Stimulated activated CD4-positive, alpha-beta T cell treated with anti-CD3 and anti-CD28 coated beads, Interleukin-12 subunit alpha, Interleukin-12 subunit beta, amount 100 ng/mL, for 24 hours (primary cell): ENCODE measurements around the gene SLC25A45.
"Not testable (repeated sequence)": the region's sequence is repeated elsewhere in the genome, so short reads cannot be mapped to it uniquely, and the experiment has no call there.

ENCODE experiments used
- DNase-seq, 2 experiments: peaks; one replicate each; pipeline ENCODE4 v3.0.0-alpha.2; 2020; ENCODE audit warnings: low read depth in 2 of 2

The SLC25A45 gene

GRCh38 chr11:65362966-65363365 is 19.5 kb downstream of the SLC25A45 start:
- DNase-seq, result no peak

- DNase-seq, result no peak
Observed at GRCh38 chr11:65362320-65362931, 20.0 kb downstream of the SLC25A45 start.

- no peak for DNase-seq
Observed at GRCh38 chr11:65357856-65358356, 24.5 kb downstream of the SLC25A45 start.

- no peak for DNase-seq
Observed at GRCh38 chr11:65356394-65356972, 26.0 kb downstream of the SLC25A45 start.

- no peak for DNase-seq
Observed at GRCh38 chr11:65355776-65356393, 26.6 kb downstream of the SLC25A45 start.

- DNase-seq, result peak in 1 of 2 experiments; percentile 41
Observed at GRCh38 chr11:65355013-65355775, 27.3 kb downstream of the SLC25A45 start.

GRCh38 chr11:65354265-65355012 is 28.0 kb downstream of the SLC25A45 start, which contains the start of gene TIGD3:
TIGD3 (plus strand) TSS chr11:65354751; CDS start chr11:65355809, 1,058 bp downstream.
- DNase-seq, result peak; percentile 89 to 98

- no peak for DNase-seq
Observed at GRCh38 chr11:65353900-65354264, 28.6 kb downstream of the SLC25A45 start.

- no peak for DNase-seq
Observed at GRCh38 chr11:65353376-65353775, 29.1 kb downstream of the SLC25A45 start.

- DNase-seq, result no peak
Observed at GRCh38 chr11:65352783-65353182, 29.7 kb downstream of the SLC25A45 start.

- DNase-seq, result no peak
Observed at GRCh38 chr11:65351511-65351910, 30.9 kb downstream of the SLC25A45 start.

GRCh38 chr11:65341856-65342255 is 40.6 kb downstream of the SLC25A45 start:
- no peak for DNase-seq

- DNase-seq, result no peak
Observed at GRCh38 chr11:65340226-65340625, 42.2 kb downstream of the SLC25A45 start.

GRCh38 chr11:65338676-65339075 is 43.8 kb downstream of the SLC25A45 start:
- no peak for DNase-seq

- DNase-seq, result no peak
Observed at GRCh38 chr11:65334696-65335295, 47.6 kb downstream of the SLC25A45 start.

- DNase-seq, result not testable (repeated sequence)
Observed at GRCh38 chr11:65332591-65332990, 49.9 kb downstream of the SLC25A45 start.

- DNase-seq, result no peak
Observed at GRCh38 chr11:65330544-65330943, 51.9 kb downstream of the SLC25A45 start.

GRCh38 chr11:65329944-65330403 is 52.5 kb downstream of the SLC25A45 start:
- DNase-seq, result peak; percentile 60 to 88

- DNase-seq, result no peak
Observed at GRCh38 chr11:65329478-65329877, 53.0 kb downstream of the SLC25A45 start.

- no peak for DNase-seq
Observed at GRCh38 chr11:65327021-65327420, 55.4 kb downstream of the SLC25A45 start.

- DNase-seq, result no peak
Observed at GRCh38 chr11:65325435-65325834, 57.0 kb downstream of the SLC25A45 start.
